Coronary artery (tissue), 2 donors: Measurements from ENCODE around the gene MATN4.

Source experiments
- DNase-seq: peaks from one replicate; pipeline ENCODE4 v3.0.0-alpha.2; 2017; ENCODE audit warnings: low spot score
- H3K27ac ChIP-seq, 2 donors: fragments of 200-600 bp; sonication (generic); one replicate each; pipeline ENCODE4 v1.5.1; 2016 to 2019
- H3K4me3 ChIP-seq: fragments of 200-600 bp; sonication (generic); 2 replicates; pipeline ENCODE4 v1.5.1; 2016; ENCODE audit warnings: mild to moderate bottlenecking, moderate library complexity
- TF ChIP-seq, protein P1 (sequence below): fragments of 200-600 bp; sonication (generic); IDR thresholded peaks from one replicate; pipeline ENCODE4 v1.5.1; 2019; ENCODE audit warnings: antibody characterized with exemption

The MATN4 gene

DNA sequence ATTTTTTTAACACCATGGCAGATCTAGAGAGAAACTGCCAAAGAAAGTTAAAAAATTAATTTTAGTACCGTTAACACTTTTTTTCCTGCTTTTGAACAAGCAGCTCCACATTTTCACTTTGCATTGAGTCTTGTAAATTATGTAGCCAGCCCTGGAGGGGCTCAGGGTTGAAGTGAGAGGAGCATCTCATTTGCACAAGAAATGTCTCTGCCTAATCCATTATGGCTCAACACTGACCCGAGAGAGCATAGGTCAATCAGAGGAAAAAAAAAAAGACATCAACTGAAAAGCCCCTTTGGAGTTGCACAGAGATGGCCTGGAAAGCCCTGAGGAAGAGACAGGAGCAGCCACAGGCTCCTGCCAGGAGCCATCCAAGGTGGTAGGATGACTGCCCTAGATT lies 49.4 kb downstream of the MATN4 start:
- DNase-seq: no peak
- no peak overlapping the region for H3K4me3 ChIP-seq
- H3K27ac ChIP-seq: no peak overlapping the region
- TF ChIP-seq, protein P1, sequence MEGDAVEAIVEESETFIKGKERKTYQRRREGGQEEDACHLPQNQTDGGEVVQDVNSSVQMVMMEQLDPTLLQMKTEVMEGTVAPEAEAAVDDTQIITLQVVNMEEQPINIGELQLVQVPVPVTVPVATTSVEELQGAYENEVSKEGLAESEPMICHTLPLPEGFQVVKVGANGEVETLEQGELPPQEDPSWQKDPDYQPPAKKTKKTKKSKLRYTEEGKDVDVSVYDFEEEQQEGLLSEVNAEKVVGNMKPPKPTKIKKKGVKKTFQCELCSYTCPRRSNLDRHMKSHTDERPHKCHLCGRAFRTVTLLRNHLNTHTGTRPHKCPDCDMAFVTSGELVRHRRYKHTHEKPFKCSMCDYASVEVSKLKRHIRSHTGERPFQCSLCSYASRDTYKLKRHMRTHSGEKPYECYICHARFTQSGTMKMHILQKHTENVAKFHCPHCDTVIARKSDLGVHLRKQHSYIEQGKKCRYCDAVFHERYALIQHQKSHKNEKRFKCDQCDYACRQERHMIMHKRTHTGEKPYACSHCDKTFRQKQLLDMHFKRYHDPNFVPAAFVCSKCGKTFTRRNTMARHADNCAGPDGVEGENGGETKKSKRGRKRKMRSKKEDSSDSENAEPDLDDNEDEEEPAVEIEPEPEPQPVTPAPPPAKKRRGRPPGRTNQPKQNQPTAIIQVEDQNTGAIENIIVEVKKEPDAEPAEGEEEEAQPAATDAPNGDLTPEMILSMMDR: no peak

DNA sequence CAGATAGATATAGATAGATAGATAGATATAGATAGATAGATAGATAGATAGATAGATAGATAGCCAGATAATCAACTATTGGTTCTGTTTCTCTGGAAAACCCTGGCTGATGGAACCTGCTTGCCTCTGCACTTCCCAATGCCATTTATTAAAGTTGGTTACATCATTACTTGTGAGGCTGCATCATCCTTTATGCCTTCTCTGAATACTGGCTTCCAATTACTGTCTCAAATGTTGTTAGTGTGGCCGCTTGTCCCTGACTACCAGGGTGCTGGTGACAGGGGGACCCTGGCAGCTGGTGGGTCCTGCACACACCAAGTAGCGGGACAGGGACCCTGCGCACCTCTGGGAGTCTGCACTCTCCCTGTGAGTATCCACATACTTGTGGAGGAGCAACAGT lies 49.8 kb downstream of the MATN4 start:
- TF ChIP-seq, protein P1: no peak
- no peak overlapping the region for H3K4me3 ChIP-seq
- H3K27ac ChIP-seq: no peak overlapping the region
- DNase-seq: no peak

DNA sequence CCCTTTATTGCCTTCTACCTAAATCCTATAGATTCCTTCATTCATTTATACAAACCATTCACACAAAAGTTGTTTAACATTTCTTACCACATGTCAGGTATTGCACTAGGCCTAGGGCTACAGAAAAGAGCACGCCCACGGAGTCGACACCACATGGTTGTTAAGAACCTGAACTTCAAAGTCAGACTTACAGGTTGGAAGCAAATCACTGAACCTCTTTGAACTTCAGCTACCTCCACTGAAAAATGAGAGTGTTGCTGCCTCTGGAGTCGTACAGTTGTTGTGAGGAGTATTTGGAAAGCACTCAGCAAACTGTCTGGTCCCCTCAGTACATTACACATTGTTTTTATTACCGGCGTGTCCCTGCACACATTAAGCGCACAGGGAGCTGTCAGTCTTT lies 50.4 kb downstream of the MATN4 start:
- no peak for DNase-seq
- no peak overlapping the region for H3K27ac ChIP-seq
- no peak overlapping the region for H3K4me3 ChIP-seq
- TF ChIP-seq, protein P1: no peak

DNA sequence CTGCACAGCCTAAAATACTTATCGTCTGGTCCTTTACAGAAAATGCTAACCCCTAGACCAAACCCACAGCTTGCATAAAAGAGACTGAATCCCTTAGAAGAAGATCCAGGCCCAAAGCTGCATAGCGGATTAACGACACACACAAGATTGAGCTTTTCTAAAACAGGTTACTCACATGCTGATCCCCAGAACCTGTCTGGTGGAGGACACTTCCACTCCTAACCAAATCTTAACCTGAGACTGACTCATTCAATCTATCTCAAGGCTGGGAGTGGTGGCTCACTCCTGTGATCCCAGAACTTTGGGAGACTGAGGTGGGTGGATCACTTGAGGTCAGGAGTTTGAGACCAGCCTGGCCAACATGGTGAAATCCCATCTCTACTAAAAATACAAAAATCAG lies 50.9 kb downstream of the MATN4 start:
- Histone ChIP-seq H3K27ac (no peak overlapping the region), H3K4me3 (no peak overlapping the region)
- TF ChIP-seq, protein P1: no peak
- DNase-seq: no peak

DNA sequence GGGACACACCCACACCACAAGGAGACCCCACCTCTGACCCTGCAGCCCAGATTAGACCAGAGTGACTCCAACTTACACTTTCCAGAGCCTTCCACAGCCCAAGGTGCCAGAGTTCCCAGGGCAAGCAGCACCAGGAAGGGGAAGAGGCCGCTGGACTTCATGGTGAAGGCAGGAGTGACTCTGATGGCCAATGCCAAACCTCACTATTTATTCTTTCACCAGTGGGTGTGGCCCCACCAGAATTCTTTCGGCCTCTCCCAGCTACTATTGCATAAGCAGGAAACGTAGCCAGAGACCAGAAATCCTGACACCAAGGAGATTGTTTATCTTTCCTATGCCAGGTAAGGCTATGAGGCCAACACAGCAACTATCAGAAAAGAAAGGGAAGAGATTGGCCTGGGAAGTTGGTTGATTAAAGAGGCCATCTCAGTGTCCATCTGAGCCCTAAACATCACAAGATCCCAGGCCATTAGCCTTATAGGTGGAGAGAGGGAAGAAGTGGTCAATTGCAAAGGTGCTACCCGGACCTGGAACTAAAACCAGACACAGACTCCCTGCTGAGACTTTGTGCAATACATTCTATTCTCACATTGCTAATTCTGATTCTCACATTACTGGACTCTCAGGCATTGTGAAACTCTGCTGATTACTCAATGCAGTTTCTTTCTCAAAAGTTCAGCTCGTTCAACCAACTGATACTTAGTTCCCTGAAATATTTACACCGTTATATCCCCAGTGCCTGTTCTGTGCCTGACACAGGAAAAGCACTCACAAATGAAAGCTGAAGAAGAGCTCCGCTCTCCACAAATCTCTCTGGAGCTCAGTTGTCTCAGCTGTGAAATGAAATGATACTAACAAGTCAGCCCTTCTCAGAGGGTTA lies 53.5 kb downstream of the MATN4 start, which contains the start of gene SLPI:
Gene SLPI, minus strand, starts transcription at position 182 of the 880 bp plus-strand sequence. Its CDS starts 21 bp downstream, at position 161.
- TF ChIP-seq, protein P1: no peak
- no peak for DNase-seq
- Histone ChIP-seq H3K4me3 (no peak within 1 kb of the TSS), H3K27ac (peak within 1 kb of the TSS in 1 of 2 donors; percentile 52)

DNA sequence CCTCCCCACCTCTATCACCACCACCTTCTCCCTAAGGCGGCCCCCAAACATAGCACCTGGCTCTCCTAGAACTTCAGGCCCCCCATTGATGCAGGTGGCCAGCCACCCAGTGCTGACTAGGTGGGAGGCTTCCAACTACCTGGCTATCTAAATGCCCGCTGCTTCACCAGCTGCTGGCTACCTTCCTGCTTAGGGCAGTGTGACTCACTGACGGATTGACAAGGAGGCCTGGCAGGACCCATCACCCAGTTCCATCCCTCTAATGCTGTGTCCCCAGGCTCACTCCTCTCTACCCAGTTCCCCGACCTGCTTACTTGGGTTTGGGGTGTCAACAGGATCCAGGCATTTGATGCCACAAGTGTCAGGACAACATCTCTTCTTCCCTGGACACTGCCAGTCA lies 54.8 kb downstream of the MATN4 start:
- DNase-seq: no peak
- H3K27ac ChIP-seq: no peak overlapping the region
- TF ChIP-seq, protein P1: no peak
- no peak overlapping the region for H3K4me3 ChIP-seq
